Epithelial cell of proximal tubule (primary cell): ENCODE results near the gene BORCS6. TPM values are rescaled to one million over a fixed set of nuclear protein-coding genes. Genes with fewer than 3 reads are reported as not detected.
A peak's percentile ranks its signal among the peaks of the same experiment; 100 is the strongest.

Source experiments
- DNase-seq: peaks from one replicate; pipeline ENCODE4 v3.0.0-alpha.2; 2011; ENCODE audit warnings: low read depth
- H3K4me3 ChIP-seq: 2 replicates; pipeline ENCODE4 v1.5.1; 2011; ENCODE audit warnings: low read depth, mild to moderate bottlenecking, low read length
- CTCF ChIP-seq: conservative IDR thresholded peaks from 2 replicates; pipeline ENCODE4 v1.5.1; 2012; ENCODE audit warnings: low read depth, mild to moderate bottlenecking, low read length
- total RNA-seq: library from RNA; depleted of rRNA; stranded (reverse); fragments of >200 nt; gene quantifications from 2 replicates; pipeline ENCODE4 v1.2.3, GENCODE V29; 2015

Gene BORCS6
- total RNA-seq, 1 donor from 2014 or later = 9.5 TPM

GRCh38 chr17:8151641-8152111 is 38.3 kb downstream of the BORCS6 start:
- no peak for DNase-seq
- peak overlapping the region; percentile 93 for H3K4me3 ChIP-seq
- no peak for TF ChIP-seq CTCF

GRCh38 chr17:8151120-8151640 is 38.8 kb downstream of the BORCS6 start:
- TF ChIP-seq CTCF = no peak
- H3K4me3 ChIP-seq = peak overlapping the region; percentile 93
- no peak for DNase-seq

GRCh38 chr17:8150194-8151119 is 39.5 kb downstream of the BORCS6 start:
- H3K4me3 ChIP-seq = peak overlapping the region; percentile 93

GRCh38 chr17:8149419-8150193 is 40.4 kb downstream of the BORCS6 start:
- no peak for DNase-seq
- no peak for TF ChIP-seq CTCF
- no peak overlapping the region for H3K4me3 ChIP-seq

More at GRCh38 chr17:8150194-8151119, 39.5 kb downstream of the BORCS6 start:
- TF ChIP-seq CTCF = no peak
- DNase-seq = no peak

- DNase-seq = no peak
- no peak overlapping the region for H3K4me3 ChIP-seq
- TF ChIP-seq CTCF = no peak
These were observed 41.4 kb downstream of the BORCS6 start for GRCh38 chr17:8148560-8148959.

GRCh38 chr17:8147805-8148404 is 42.1 kb downstream of the BORCS6 start:
- TF ChIP-seq CTCF = no peak
- no peak for DNase-seq
- no peak overlapping the region for H3K4me3 ChIP-seq
